HCT116 (cell line): ENCODE measurements around the gene KIF5C. TPM values are rescaled to one million over a fixed set of nuclear protein-coding genes. Genes with fewer than 3 reads are reported as not detected.

ENCODE experiments used
- ATAC-seq: fragments of 200-7000 bp; cut with Tn5 transposase; 2 replicates; pipeline ENCODE4 v1.9.1; 2020; ENCODE audit warnings: mild to moderate bottlenecking, moderate library complexity
- BruUV-seq: library from RNA; stranded (reverse); fragments of 400-500 nt; replicated peaks from 2 replicates; lab custom pipeline; 2021; lab: Mats Ljungman, UMichigan
- CTCF ChIA-PET: fragments of 300-600 bp; sonication (Branson Sonifier 250); formaldehyde crosslinking; loops from one replicate; lab custom pipeline; 2021; ENCODE audit warnings: antibody characterized with exemption; lab: Charles Lee
- POLR2A ChIA-PET: fragments of 300-600, 350-600 bp; sonication (Branson Sonifier 250); formaldehyde crosslinking; loops from one replicate; lab custom pipeline; 2021; ENCODE audit warnings: antibody characterized with exemption; lab: Charles Lee
- RAD21 ChIA-PET, 2 experiments: fragments of 300-600 bp; sonication (Branson Sonifier 250); formaldehyde crosslinking; loops; one replicate each; lab custom pipeline; 2023; ENCODE audit warnings: low total read pairs in 2 of 2; ENCODE audit not compliant: uncharacterized antibody in 2 of 2, unreplicated experiment in 2 of 2, low non-redundant PET in 1 of 2; lab: Charles Lee
- DNase-seq: peaks from one replicate; pipeline ENCODE4 v3.0.0-alpha.2; 2010; ENCODE audit warnings: low read depth, low spot score
- H2AFZ ChIP-seq: fragments of 200-600 bp; shearing (Covaris generic), sonication (generic); 2 replicates; pipeline ENCODE4 v1.6.1; 2017; ENCODE audit warnings: low read depth, mixed run types, mixed read lengths, antibody characterized with exemption, low read length; ENCODE audit not compliant: poor library complexity, severe bottlenecking
- H3K27ac ChIP-seq: 2 replicates; pipeline ENCODE4 v1.5.1; 2012; ENCODE audit warnings: low read depth, low read length
- H3K27me3 ChIP-seq: fragments of 200-600 bp; sonication (generic); 2 replicates; pipeline ENCODE4 v1.6.1; 2016; ENCODE audit warnings: mixed run types, low read length, mixed read lengths; ENCODE audit not compliant: insufficient read depth
- H3K36me3 ChIP-seq, 2 experiments: fragments of 200-500 bp in 1 of 2; fragments of 200-600 bp in 1 of 2; sonication (Bioruptor generic) in 1 of 2; sonication (generic) in 1 of 2; 2 replicates each; pipeline versions ENCODE4 v1.5.1 to v1.6.1; 2014 to 2016; ENCODE audit warnings: low read length in 2 of 2, inconsistent platforms in 1 of 2, mixed read lengths in 1 of 2, mixed run types in 1 of 2; ENCODE audit not compliant: insufficient read depth in 2 of 2, control insufficient read depth in 1 of 2
- H3K4me1 ChIP-seq, 2 experiments: fragments of 200-600 bp in 1 of 2; sonication (generic) in 1 of 2; 2 replicates each; pipeline versions ENCODE4 v1.5.1 to v1.6.1; 2012 to 2017; ENCODE audit warnings: low read length in 2 of 2, inconsistent platforms in 1 of 2, mild to moderate bottlenecking in 1 of 2, mixed read lengths in 1 of 2, mixed run types in 1 of 2, moderate library complexity in 1 of 2; ENCODE audit not compliant: insufficient read depth in 2 of 2, control insufficient read depth in 1 of 2
- H3K4me2 ChIP-seq: fragments of 200-600 bp; sonication (generic); 2 replicates; pipeline ENCODE4 v1.6.1; 2017; ENCODE audit warnings: mixed run types, low read length, mixed read lengths
- H3K4me3 ChIP-seq, 2 experiments: fragments of 200-600 bp in 1 of 2; sonication (generic) in 1 of 2; replicated peaks in 1 of 2; 2 replicates each; pipeline ENCODE4 v1.5.1; 2011 to 2016; ENCODE audit warnings: low read length in 2 of 2, control low read depth in 1 of 2, low read depth in 1 of 2, mild to moderate bottlenecking in 1 of 2, mixed read lengths in 1 of 2, mixed run types in 1 of 2
- H3K79me2 ChIP-seq: fragments of 200-600 bp; sonication (generic); 2 replicates; pipeline ENCODE4 v1.6.1; 2017; ENCODE audit warnings: mild to moderate bottlenecking, mixed run types, low read length, moderate library complexity, mixed read lengths; ENCODE audit not compliant: insufficient read depth
- H3K9ac ChIP-seq: fragments of 200-600 bp; sonication (generic); 2 replicates; pipeline ENCODE4 v1.6.1; 2016; ENCODE audit warnings: low read length, mixed read lengths
- H3K9me2 ChIP-seq: fragments of 200-600 bp; sonication (generic), shearing (Covaris generic); 2 replicates; pipeline ENCODE4 v1.6.1; 2017; ENCODE audit warnings: mixed run types, mild to moderate bottlenecking, moderate library complexity; ENCODE audit not compliant: insufficient read depth
- H3K9me3 ChIP-seq, 2 experiments: fragments of 200-500 bp in 1 of 2; fragments of 200-600 bp in 1 of 2; sonication (Bioruptor generic) in 1 of 2; sonication (generic) in 1 of 2; 2 replicates each; pipeline ENCODE4 v1.6.1; 2014 to 2017; ENCODE audit warnings: low read length in 2 of 2, mixed read lengths in 2 of 2, inconsistent platforms in 1 of 2, low read depth in 1 of 2, mild to moderate bottlenecking in 1 of 2, mixed run types in 1 of 2, moderate library complexity in 1 of 2; ENCODE audit not compliant: control insufficient read depth in 1 of 2, insufficient read depth in 1 of 2
- H4K20me1 ChIP-seq: fragments of 200-600 bp; sonication (generic), shearing (Covaris generic); 2 replicates; pipeline ENCODE4 v1.6.1; 2017; ENCODE audit warnings: mixed run types, mild to moderate bottlenecking, moderate library complexity; ENCODE audit not compliant: insufficient read depth
- ATF3 ChIP-seq: IDR thresholded peaks from 2 replicates; pipeline ENCODE4 v1.6.1; 2012
- CEBPB ChIP-seq: IDR thresholded peaks from 2 replicates; pipeline ENCODE4 v1.6.1; 2012; ENCODE audit warnings: low read depth
- EGR1 ChIP-seq: IDR thresholded peaks from 2 replicates; pipeline ENCODE4 v1.6.1; 2012; ENCODE audit warnings: low read depth
- ELF1 ChIP-seq: IDR thresholded peaks from 2 replicates; pipeline ENCODE4 v1.6.1; 2012; ENCODE audit warnings: low read depth, borderline replicate concordance
- EZH2 ChIP-seq: fragments of 200-600 bp; sonication (generic); IDR thresholded peaks from 2 replicates; pipeline ENCODE4 v1.6.1; 2017; ENCODE audit warnings: antibody characterized with exemption, mixed run types
- EZH2phosphoT487 ChIP-seq: fragments of 200-600 bp; IDR thresholded peaks from 2 replicates; pipeline ENCODE4 v1.6.1; 2018; ENCODE audit warnings: antibody characterized with exemption, borderline replicate concordance
- JUND ChIP-seq: IDR thresholded peaks from 2 replicates; pipeline ENCODE4 v1.6.1; 2012
- POLR2A ChIP-seq: IDR thresholded peaks from 2 replicates; pipeline ENCODE4 v1.7.0; 2011; ENCODE audit warnings: borderline replicate concordance; ENCODE audit not compliant: insufficient read depth, insufficient read length; ENCODE audit errors: extremely low read depth
- POLR2AphosphoS5 ChIP-seq: IDR thresholded peaks from 2 replicates; pipeline ENCODE4 v1.6.1; 2011; ENCODE audit warnings: mild to moderate bottlenecking, low read depth, low read length, moderate library complexity
- SIN3A ChIP-seq: IDR thresholded peaks from 2 replicates; pipeline ENCODE4 v1.6.1; 2012; ENCODE audit warnings: low read depth
- SP1 ChIP-seq: IDR thresholded peaks from 2 replicates; pipeline ENCODE4 v1.6.1; 2012; ENCODE audit warnings: low read depth
- SRF ChIP-seq: IDR thresholded peaks from 2 replicates; pipeline ENCODE4 v1.6.1; 2012; ENCODE audit warnings: low read depth
- TCF7L2 ChIP-seq: IDR thresholded peaks from 2 replicates; pipeline ENCODE4 v1.7.0; 2011; ENCODE audit warnings: borderline replicate concordance, inconsistent platforms; ENCODE audit not compliant: insufficient read depth, insufficient read length; ENCODE audit errors: extremely low read depth
- YY1 ChIP-seq: IDR thresholded peaks from 2 replicates; pipeline ENCODE4 v1.6.1; 2011; ENCODE audit warnings: low read length, low read depth, moderate library complexity, mild to moderate bottlenecking; ENCODE audit not compliant: insufficient replicate concordance; ENCODE audit errors: extremely low read depth
- ZBTB33 ChIP-seq: IDR thresholded peaks from 2 replicates; pipeline ENCODE4 v1.6.1; 2011; ENCODE audit warnings: mild to moderate bottlenecking, low read length, moderate library complexity; ENCODE audit not compliant: insufficient replicate concordance; ENCODE audit errors: extremely low read depth
- intact Hi-C: fragments of 100-400 bp; cut with micrococcal nuclease; formaldehyde crosslinking; loops from 2 replicates; pipeline ENCODE4 v1.10.0; 2022
- total RNA-seq: library from RNA; stranded (reverse); gene quantifications from one replicate; pipeline ENCODE4 v1.2.1, GENCODE V29; 2021; ENCODE audit not compliant: unreplicated experiment

KIF5C gene
- total RNA-seq, 1 experiment from 2014 or later = 6.5 TPM

- no peaks in the 10 kb centered on the region for H3K9me2 ChIP-seq
- no peaks in the 10 kb centered on the region for H3K4me1 ChIP-seq
- ChIA-PET RAD21 (no interaction called here), CTCF (no interaction called here), POLR2A (no interaction called here)
- H2AFZ ChIP-seq = no peak overlapping the region
- DNase-seq = no peak
- intact Hi-C loops = no loop called here
- H3K27me3 ChIP-seq = no peaks in the 10 kb centered on the region; the same call in 1 of the 2 replicates
- no peaks in the 10 kb centered on the region for H3K79me2 ChIP-seq
- H3K36me3 ChIP-seq = no peaks in the 10 kb centered on the region
- no peak for TF ChIP-seq SRF
- no peak for TF ChIP-seq ATF3
- no peak for TF ChIP-seq YY1
- no peak for TF ChIP-seq EGR1
- no peak for TF ChIP-seq TCF7L2
- TF ChIP-seq CEBPB = no peak
- TF ChIP-seq EZH2 = no peak
- TF ChIP-seq ZBTB33 = no peak
- TF ChIP-seq POLR2A = no peak
- no peak for TF ChIP-seq SIN3A
- no peak for TF ChIP-seq EZH2phosphoT487
- TF ChIP-seq JUND = no peak
- no peak for TF ChIP-seq ELF1
- TF ChIP-seq SP1 = no peak
- no peak for TF ChIP-seq POLR2AphosphoS5
- H3K4me3 ChIP-seq = no peak overlapping the region
- H3K9me3 ChIP-seq = no peaks in the 10 kb centered on the region
- BruUV-seq = no TSS peak
- H3K4me2 ChIP-seq = no peak overlapping the region
- ATAC-seq = no peak
- H3K27ac ChIP-seq = no peak overlapping the region
- H3K9ac ChIP-seq = no peak overlapping the region
- no peaks in the 10 kb centered on the region for H4K20me1 ChIP-seq
Observed at GRCh38 chr2:148828941-148829340, 46.1 kb upstream of the KIF5C start.
